GM21825 (cell line): Measurements from ENCODE around the gene WDR20.
"Not testable (repeated sequence)": the region's sequence is repeated elsewhere in the genome, so short reads cannot be mapped to it uniquely, and the experiment has no call there.

Experiments
- ATAC-seq: cut with Tn5 transposase; IDR thresholded peaks from one replicate; pipeline ENCODE4 v1.9.1; 2021; ENCODE audit warnings: mild to moderate bottlenecking, moderate library complexity; ENCODE audit not compliant: unreplicated experiment

The WDR20 gene

GRCh38 chr14:102139286-102140026 lies at the start of gene WDR20:
TSS of gene WDR20 (plus strand) at chr14:102139897. CDS start at chr14:102139924, 27 bp downstream.
- ATAC-seq: peak; percentile 89

- ATAC-seq: no peak
Observed at GRCh38 chr14:102090713-102091112, 49.0 kb upstream of the WDR20 start.

- ATAC-seq: no peak
Observed at GRCh38 chr14:102092806-102093205, 46.9 kb upstream of the WDR20 start.

- ATAC-seq: no peak
Observed at GRCh38 chr14:102094101-102094500, 45.6 kb upstream of the WDR20 start.

- ATAC-seq: no peak
Observed at GRCh38 chr14:102095231-102095870, 44.3 kb upstream of the WDR20 start.

GRCh38 chr14:102095871-102096568 lies 43.7 kb upstream of the WDR20 start:
- ATAC-seq: no peak

GRCh38 chr14:102096569-102097188 lies 43.0 kb upstream of the WDR20 start:
- no peak for ATAC-seq

- ATAC-seq: no peak
Observed at GRCh38 chr14:102097441-102098135, 42.1 kb upstream of the WDR20 start.

GRCh38 chr14:102103062-102103695 lies 36.5 kb upstream of the WDR20 start:
- ATAC-seq: no peak

GRCh38 chr14:102105369-102105768 lies 34.3 kb upstream of the WDR20 start:
- no peak for ATAC-seq

GRCh38 chr14:102109332-102109731 lies 30.4 kb upstream of the WDR20 start:
- not testable (repeated sequence) for ATAC-seq

- no peak for ATAC-seq
Observed at GRCh38 chr14:102111101-102111500, 28.6 kb upstream of the WDR20 start.

- ATAC-seq: no peak
Observed at GRCh38 chr14:102116361-102117180, 23.1 kb upstream of the WDR20 start.

GRCh38 chr14:102117852-102118251 lies 21.8 kb upstream of the WDR20 start:
- ATAC-seq: no peak

GRCh38 chr14:102120888-102121287 lies 18.8 kb upstream of the WDR20 start:
- no peak for ATAC-seq

GRCh38 chr14:102121567-102121966 lies 18.1 kb upstream of the WDR20 start:
- no peak for ATAC-seq

- ATAC-seq: no peak
Observed at GRCh38 chr14:102124419-102124818, 15.3 kb upstream of the WDR20 start.

GRCh38 chr14:102125546-102125945 lies 14.2 kb upstream of the WDR20 start:
- ATAC-seq: no peak

- no peak for ATAC-seq
Observed at GRCh38 chr14:102126807-102127455, 12.8 kb upstream of the WDR20 start.
